Type B pancreatic cell (in vitro differentiated cells): ENCODE measurements around the gene BRD9. TPM values are rescaled to one million over a fixed set of nuclear protein-coding genes. Genes with fewer than 3 reads are reported as not detected.
"Not testable (repeated sequence)": the region's sequence is repeated elsewhere in the genome, so short reads cannot be mapped to it uniquely, and the experiment has no call there.

Source experiments
- DNase-seq: peaks from one replicate; pipeline ENCODE4 v3.0.0; 2021; ENCODE audit warnings: mixed read lengths; ENCODE audit not compliant: unreplicated experiment; ENCODE audit errors: extremely low spot score
- H3K27ac Mint-ChIP-seq: 2 replicates; pipeline ENCODE4 v1.8.0; 2021; ENCODE audit warnings: mild to moderate bottlenecking, mixed read lengths
- H3K27me3 Mint-ChIP-seq: 2 replicates; pipeline ENCODE4 v1.8.0; 2021; ENCODE audit warnings: mixed read lengths
- H3K36me3 Mint-ChIP-seq: 2 replicates; pipeline ENCODE4 v1.8.0; 2021; ENCODE audit warnings: mixed read lengths
- H3K4me1 Mint-ChIP-seq: one replicate; pipeline ENCODE4 v1.8.0; 2021; ENCODE audit warnings: mixed read lengths; ENCODE audit not compliant: unreplicated experiment
- H3K4me3 Mint-ChIP-seq: 2 replicates; pipeline ENCODE4 v1.8.0; 2021; ENCODE audit warnings: mild to moderate bottlenecking, mixed read lengths
- H3K9me3 Mint-ChIP-seq: 2 replicates; pipeline ENCODE4 v1.8.0; 2021; ENCODE audit warnings: mixed read lengths
- CTCF ChIP-seq: fragments of 200-600 bp; sonication (generic); conservative IDR thresholded peaks from 2 replicates; pipeline ENCODE4 v1.5.0; 2021; ENCODE audit warnings: antibody characterized with exemption, mild to moderate bottlenecking
- total RNA-seq: library from RNA; stranded (reverse); gene quantifications from 2 replicates; pipeline ENCODE4 v1.2.1, GENCODE V29; 2021; ENCODE audit warnings: low replicate concordance

Gene BRD9
- total RNA-seq, 1 donor from 2014 or later: 55.6 TPM

GRCh38 chr5:834013-834412 is 58.6 kb downstream of the BRD9 start:
- H3K36me3 Mint-ChIP-seq, H3K4me3 Mint-ChIP-seq, H3K27me3 Mint-ChIP-seq, H3K27ac Mint-ChIP-seq, DNase-seq, H3K9me3 Mint-ChIP-seq, H3K4me1 Mint-ChIP-seq: not testable (repeated sequence)

- H3K36me3 Mint-ChIP-seq, H3K4me3 Mint-ChIP-seq, H3K9me3 Mint-ChIP-seq, DNase-seq, H3K27ac Mint-ChIP-seq, H3K4me1 Mint-ChIP-seq, H3K27me3 Mint-ChIP-seq: not testable (repeated sequence)
Observed at GRCh38 chr5:828194-828593, 64.4 kb downstream of the BRD9 start.

- not testable (repeated sequence) for H3K9me3 Mint-ChIP-seq, H3K4me3 Mint-ChIP-seq, H3K4me1 Mint-ChIP-seq, DNase-seq, H3K27me3 Mint-ChIP-seq, H3K36me3 Mint-ChIP-seq, H3K27ac Mint-ChIP-seq
Observed at GRCh38 chr5:825544-825943, 67.1 kb downstream of the BRD9 start.

- no peak for TF ChIP-seq CTCF
- Mint-ChIP-seq H3K4me1 (peaks cover 5% of the 10 kb centered on the region), H3K27ac (no peak overlapping the region)
Observed at GRCh38 chr5:821504-821903, 71.1 kb downstream of the BRD9 start.

GRCh38 chr5:820245-820644 is 72.4 kb downstream of the BRD9 start:
- Mint-ChIP-seq H3K9me3 (peaks cover 5% of the 10 kb centered on the region), H3K4me3 (no peak overlapping the region), H3K36me3 (peaks cover 21% of the 10 kb centered on the region), H3K4me1 (peaks cover 5% of the 10 kb centered on the region), H3K27ac (no peak overlapping the region), H3K27me3 (no peaks in the 10 kb centered on the region)
- DNase-seq: no peak
- no peak for TF ChIP-seq CTCF

More at GRCh38 chr5:821504-821903, 71.1 kb downstream of the BRD9 start:
- H3K36me3 Mint-ChIP-seq: peaks cover 21% of the 10 kb centered on the region
- no peaks in the 10 kb centered on the region for H3K27me3 Mint-ChIP-seq
- no peaks in the 10 kb centered on the region for H3K9me3 Mint-ChIP-seq
- no peak overlapping the region for H3K4me3 Mint-ChIP-seq
- no peak for DNase-seq

- Mint-ChIP-seq H3K27ac (no peak overlapping the region), H3K27me3 (no peaks in the 10 kb centered on the region), H3K4me3 (no peak overlapping the region), H3K9me3 (peaks cover 5% of the 10 kb centered on the region), H3K36me3 (peaks cover 21% of the 10 kb centered on the region), H3K4me1 (peaks cover 5% of the 10 kb centered on the region)
- no peak for TF ChIP-seq CTCF
- no peak for DNase-seq
Observed at GRCh38 chr5:819078-819477, 73.5 kb downstream of the BRD9 start.

GRCh38 chr5:816176-816575 is 76.4 kb downstream of the BRD9 start:
- Mint-ChIP-seq H3K27me3 (no peaks in the 10 kb centered on the region), H3K27ac (no peak overlapping the region), H3K9me3 (peaks cover 5% of the 10 kb centered on the region), H3K4me1 (peaks cover 3% of the 10 kb centered on the region), H3K36me3 (peaks cover 12% of the 10 kb centered on the region), H3K4me3 (no peak overlapping the region)
- DNase-seq: no peak
- TF ChIP-seq CTCF: no peak
